ENCODE data around the gene ARHGEF28. TPM values are rescaled to one million over a fixed set of nuclear protein-coding genes. Genes with fewer than 3 reads are reported as not detected.

Gene ARHGEF28
- total and polyA plus RNA-seq, 10 of the 15 experiments (the other 5 are each of a cell fraction or from before 2014, with no cell fraction given), result 0.10 to 0.72 (median 0.22) TPM; not detected in 2

DNA sequence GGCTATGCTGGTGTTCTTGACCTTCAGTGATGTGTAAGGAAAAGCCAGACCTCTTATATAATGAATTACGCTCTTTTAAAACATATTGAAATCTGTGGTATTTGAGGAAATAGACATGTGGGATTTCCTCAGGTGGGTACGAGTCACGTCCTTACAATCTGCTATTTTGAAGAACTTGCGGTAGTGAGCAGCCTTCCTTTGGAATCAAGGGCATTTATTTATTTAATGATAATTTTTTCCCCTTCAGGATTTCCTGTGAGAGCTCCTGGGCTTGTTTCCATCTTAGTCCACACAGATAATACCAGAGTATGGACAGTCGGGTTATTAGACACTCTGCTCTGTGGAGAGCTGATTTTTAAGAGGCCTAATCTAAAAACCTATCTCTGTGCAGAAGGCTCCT lies 167.9 kb downstream of the ARHGEF28 start:
- intact Hi-C loops (cut with micrococcal nuclease; ENCODE audit: unreplicated experiment), result loop anchor here (2.0 to 5.0 kb wide), 4 partner anchors 103 to 853 kb away; no protein-coding TSS in a partner anchor
- WGBS (ENCODE audit: insufficient coverage, insufficient replicate concordance, low lambda C conversion rate, missing lambda C conversion rate), result 61% methylated on average over 5 of the region's 5 CpGs
- ATAC-seq, result no peak

More for the DNA sequence above, 167.9 kb downstream of the ARHGEF28 start:
- Histone ChIP-seq H3K79me2 (ENCODE audit: control insufficient read depth, insufficient read depth, low read length) (no peaks in the 10 kb centered on the region), H3K4me3 (no peak overlapping the region), H3K27me3 (replicated peaks in 1 of 2; ENCODE audit: control insufficient read depth in 2 of 2, insufficient read depth in 2 of 2, low read length in 1 of 2) (no peaks in the 10 kb centered on the region), H3K4me2 (ENCODE audit: control insufficient read depth, insufficient read depth) (no peak overlapping the region), H3K9me3 (replicated peaks; ENCODE audit: control insufficient read depth, insufficient read depth, low read length) (no peaks in the 10 kb centered on the region), H4K20me1 (ENCODE audit: control insufficient read depth, insufficient read depth) (no peaks in the 10 kb centered on the region), H3K4me1 (ENCODE audit: control insufficient read depth, insufficient read depth, low read length) (peaks cover 6% of the 10 kb centered on the region), H3K27ac (ENCODE audit: control insufficient read depth, insufficient read depth) (no peak overlapping the region), H3K9ac (ENCODE audit: control insufficient read depth, insufficient read depth, low read length) (no peak overlapping the region), H2AFZ (ENCODE audit: control insufficient read depth, low read depth, low read length) (no peak overlapping the region), H3K36me3 (ENCODE audit: control insufficient read depth in 2 of 2, insufficient read depth in 2 of 2, low read length in 1 of 2) (no peaks in the 10 kb centered on the region)
- DNase-seq (ENCODE audit: low read depth, low spot score), result no peak
- TF ChIP-seq, protein P1, sequence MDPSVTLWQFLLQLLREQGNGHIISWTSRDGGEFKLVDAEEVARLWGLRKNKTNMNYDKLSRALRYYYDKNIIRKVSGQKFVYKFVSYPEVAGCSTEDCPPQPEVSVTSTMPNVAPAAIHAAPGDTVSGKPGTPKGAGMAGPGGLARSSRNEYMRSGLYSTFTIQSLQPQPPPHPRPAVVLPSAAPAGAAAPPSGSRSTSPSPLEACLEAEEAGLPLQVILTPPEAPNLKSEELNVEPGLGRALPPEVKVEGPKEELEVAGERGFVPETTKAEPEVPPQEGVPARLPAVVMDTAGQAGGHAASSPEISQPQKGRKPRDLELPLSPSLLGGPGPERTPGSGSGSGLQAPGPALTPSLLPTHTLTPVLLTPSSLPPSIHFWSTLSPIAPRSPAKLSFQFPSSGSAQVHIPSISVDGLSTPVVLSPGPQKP (IDR thresholded peaks at IDR 0.05; ENCODE audit: low read depth, low read length), result no peak
- TF ChIP-seq DPF2 (IDR thresholded peaks at IDR 0.05) (no peak), HDGF (IDR thresholded peaks at IDR 0.05) (no peak), CREB1 (IDR thresholded peaks at IDR 0.05; ENCODE audit: low read depth) (no peak), ZNF24 (IDR thresholded peaks at IDR 0.05) (no peak), FOXK2 (IDR thresholded peaks at IDR 0.05) (no peak)
- TF ChIP-seq, protein P2, sequence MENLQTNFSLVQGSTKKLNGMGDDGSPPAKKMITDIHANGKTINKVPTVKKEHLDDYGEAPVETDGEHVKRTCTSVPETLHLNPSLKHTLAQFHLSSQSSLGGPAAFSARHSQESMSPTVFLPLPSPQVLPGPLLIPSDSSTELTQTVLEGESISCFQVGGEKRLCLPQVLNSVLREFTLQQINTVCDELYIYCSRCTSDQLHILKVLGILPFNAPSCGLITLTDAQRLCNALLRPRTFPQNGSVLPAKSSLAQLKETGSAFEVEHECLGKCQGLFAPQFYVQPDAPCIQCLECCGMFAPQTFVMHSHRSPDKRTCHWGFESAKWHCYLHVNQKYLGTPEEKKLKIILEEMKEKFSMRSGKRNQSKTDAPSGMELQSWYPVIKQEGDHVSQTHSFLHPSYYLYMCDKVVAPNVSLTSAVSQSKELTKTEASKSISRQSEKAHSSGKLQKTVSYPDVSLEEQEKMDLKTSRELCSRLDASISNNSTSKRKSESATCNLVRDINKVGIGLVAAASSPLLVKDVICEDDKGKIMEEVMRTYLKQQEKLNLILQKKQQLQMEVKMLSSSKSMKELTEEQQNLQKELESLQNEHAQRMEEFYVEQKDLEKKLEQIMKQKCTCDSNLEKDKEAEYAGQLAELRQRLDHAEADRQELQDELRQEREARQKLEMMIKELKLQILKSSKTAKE (IDR thresholded peaks at IDR 0.05; ENCODE audit: low read depth, poor library complexity, severe bottlenecking), result no peak
- SMC1A ChIA-PET (ENCODE audit: uncharacterized antibody, unreplicated experiment), result interaction anchor here (0.6 to 12.2 kb wide), 12 partner anchors 10 to 322 kb away, joined by 3 to 415 read pairs (median 4); no protein-coding TSS in a partner anchor
- POLR2A ChIA-PET, result no interaction called here
- CTCF ChIA-PET, result interaction anchor here (0.6 to 16.6 kb wide), 21 partner anchors 10 to 276 kb away, joined by 3 to 565 read pairs (median 5); no protein-coding TSS in a partner anchor
- in situ Hi-C loops (cut with MboI), result loop anchor here (5.0 kb wide), 1 partner anchor 202 kb away; no protein-coding TSS in a partner anchor
- FAIRE-seq, result no peak
- RAD21 ChIA-PET (ENCODE audit: unreplicated experiment), result interaction anchor here (0.6 to 9.7 kb wide), 9 partner anchors 10 to 202 kb away, joined by 3 to 302 read pairs (median 8); no protein-coding TSS in a partner anchor
- BruUV-seq (replicated peaks), result no TSS peak

Measured in GM12878 (cell line).